Smooth muscle cell (in vitro differentiated cells): ENCODE results near the gene C6orf52. TPM values are rescaled to one million over a fixed set of nuclear protein-coding genes. Genes with fewer than 3 reads are reported as not detected.

Experiments
- DNase-seq: peaks from one replicate; lab custom pipeline; 2025; ENCODE audit not compliant: unreplicated experiment; lab: John Stamatoyannopoulos, UW
- H2AFZ ChIP-seq: fragments of 200-600 bp; sonication (generic); 2 replicates; pipeline ENCODE4 v1.6.0; 2016; ENCODE audit warnings: antibody characterized with exemption, low read depth, mild to moderate bottlenecking
- H3F3A ChIP-seq: fragments of 200-600 bp; sonication (generic); 2 replicates; pipeline ENCODE4 v1.6.0; 2017; ENCODE audit warnings: antibody characterized with exemption, low read depth
- H3K27ac ChIP-seq: fragments of 200-600 bp; sonication (generic); 2 replicates; pipeline ENCODE4 v1.5.1; 2016; ENCODE audit warnings: low read depth, mild to moderate bottlenecking
- H3K27me3 ChIP-seq: fragments of 200-600 bp; sonication (generic); 2 replicates; pipeline ENCODE4 v1.6.1; 2016; ENCODE audit warnings: low read depth, mild to moderate bottlenecking
- H3K36me3 ChIP-seq: fragments of 200-600 bp; sonication (generic); 2 replicates; pipeline ENCODE4 v1.5.1; 2016; ENCODE audit warnings: low read depth
- H3K4me1 ChIP-seq: fragments of 200-600 bp; sonication (generic); 2 replicates; pipeline ENCODE4 v1.5.1; 2016; ENCODE audit warnings: low read depth
- H3K4me2 ChIP-seq: fragments of 200-600 bp; sonication (generic); 2 replicates; pipeline ENCODE4 v1.6.0; 2016; ENCODE audit warnings: mild to moderate bottlenecking
- H3K4me3 ChIP-seq: fragments of 200-600 bp; sonication (generic); 2 replicates; pipeline ENCODE4 v1.5.1; 2016; ENCODE audit warnings: mild to moderate bottlenecking
- H3K79me2 ChIP-seq: fragments of 200-600 bp; sonication (generic); 2 replicates; pipeline ENCODE4 v1.6.0; 2016; ENCODE audit warnings: low read depth, mild to moderate bottlenecking
- H3K9ac ChIP-seq: fragments of 200-600 bp; sonication (generic); 2 replicates; pipeline ENCODE4 v1.6.0; 2016; ENCODE audit warnings: low read depth
- H3K9me3 ChIP-seq: fragments of 200-600 bp; sonication (generic); replicated peaks from 2 replicates; pipeline ENCODE4 v1.5.1; 2016; ENCODE audit warnings: low read depth
- H4K20me1 ChIP-seq: fragments of 200-600 bp; sonication (generic); 2 replicates; pipeline ENCODE4 v1.6.0; 2016; ENCODE audit warnings: low read depth
- WGBS: methylation state at CpG from one replicate; pipeline ENCODE4 v1.1.7; 2016; ENCODE audit warnings: low lambda C conversion rate; 5-methylcytosine and 5-hydroxymethylcytosine counted together
- polyA plus RNA-seq: library from polyadenylated mRNA; unstranded; fragments of >200 nt; fragmentation: Nextera tagmentation; extraction: Ambion mirVana; gene quantifications from 2 replicates; pipeline ENCODE4 v1.2.1, GENCODE V29; 2016
- total RNA-seq: library from RNA; depleted of rRNA; stranded (reverse); fragments of >200 nt; gene quantifications from 2 replicates; pipeline ENCODE4 v1.2.3, GENCODE V29; 2014
- TF ChIP-seq, protein P1 (sequence below): fragments of 200-600 bp; sonication (generic); IDR thresholded peaks from 2 replicates; pipeline ENCODE4 v1.5.1; 2017; ENCODE audit warnings: borderline replicate concordance, mild to moderate bottlenecking, antibody characterized with exemption; ENCODE audit not compliant: insufficient read depth, poor library complexity, severe bottlenecking

Gene C6orf52
- total and polyA plus RNA-seq, 2 experiments from 2014 or later, result 2.4 to 9.5 TPM

DNA sequence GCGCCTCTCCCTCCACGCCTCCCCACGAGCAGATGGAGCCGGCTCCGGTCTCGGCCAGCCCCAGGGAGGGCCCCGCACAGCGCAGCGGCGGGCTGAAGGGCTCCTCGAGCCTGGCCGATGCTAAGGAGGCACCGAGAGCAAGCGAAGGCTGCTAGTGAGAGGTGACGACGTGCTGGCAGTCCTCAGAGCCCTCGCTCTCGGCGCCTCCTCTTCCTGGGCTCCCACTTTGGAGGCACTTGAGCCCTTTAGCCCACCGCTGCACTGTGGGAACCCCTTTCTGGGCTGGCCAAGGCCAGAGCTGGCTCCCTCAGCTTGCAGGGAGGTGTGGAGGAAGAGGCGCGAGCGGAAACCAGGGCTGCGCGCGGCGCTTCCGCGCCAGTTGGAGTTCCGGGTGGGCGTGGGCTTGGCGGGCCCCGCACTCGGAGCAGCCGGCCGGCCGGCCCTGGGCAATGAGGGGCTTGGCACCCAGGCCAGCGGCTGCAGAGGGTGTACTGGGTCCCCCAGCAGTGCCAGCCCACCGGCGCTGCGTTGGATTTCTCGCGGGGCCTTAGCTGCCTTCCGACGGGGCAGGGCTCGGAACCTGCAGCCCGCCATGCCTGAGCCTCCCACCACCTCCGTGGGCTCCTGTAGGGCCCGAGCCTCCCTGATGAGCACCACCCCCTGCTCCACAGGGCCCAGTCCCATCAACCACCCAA lies 26.0 kb upstream of the C6orf52 start:
- Histone ChIP-seq H3F3A (peaks cover 13% of the 10 kb centered on the region), H3K9ac (no peak overlapping the region), H3K9me3 (no peaks in the 10 kb centered on the region), H3K4me3 (no peak overlapping the region), H3K79me2 (peaks cover 12% of the 10 kb centered on the region), H2AFZ (no peak overlapping the region), H3K36me3 (no peaks in the 10 kb centered on the region), H3K27me3 (no peaks in the 10 kb centered on the region), H3K4me1 (peaks cover 28% of the 10 kb centered on the region), H4K20me1 (no peaks in the 10 kb centered on the region), H3K4me2 (no peak overlapping the region), H3K27ac (no peak overlapping the region)
- no peak for DNase-seq
- TF ChIP-seq, protein P1, sequence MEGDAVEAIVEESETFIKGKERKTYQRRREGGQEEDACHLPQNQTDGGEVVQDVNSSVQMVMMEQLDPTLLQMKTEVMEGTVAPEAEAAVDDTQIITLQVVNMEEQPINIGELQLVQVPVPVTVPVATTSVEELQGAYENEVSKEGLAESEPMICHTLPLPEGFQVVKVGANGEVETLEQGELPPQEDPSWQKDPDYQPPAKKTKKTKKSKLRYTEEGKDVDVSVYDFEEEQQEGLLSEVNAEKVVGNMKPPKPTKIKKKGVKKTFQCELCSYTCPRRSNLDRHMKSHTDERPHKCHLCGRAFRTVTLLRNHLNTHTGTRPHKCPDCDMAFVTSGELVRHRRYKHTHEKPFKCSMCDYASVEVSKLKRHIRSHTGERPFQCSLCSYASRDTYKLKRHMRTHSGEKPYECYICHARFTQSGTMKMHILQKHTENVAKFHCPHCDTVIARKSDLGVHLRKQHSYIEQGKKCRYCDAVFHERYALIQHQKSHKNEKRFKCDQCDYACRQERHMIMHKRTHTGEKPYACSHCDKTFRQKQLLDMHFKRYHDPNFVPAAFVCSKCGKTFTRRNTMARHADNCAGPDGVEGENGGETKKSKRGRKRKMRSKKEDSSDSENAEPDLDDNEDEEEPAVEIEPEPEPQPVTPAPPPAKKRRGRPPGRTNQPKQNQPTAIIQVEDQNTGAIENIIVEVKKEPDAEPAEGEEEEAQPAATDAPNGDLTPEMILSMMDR, result no peak
- WGBS, result 99% methylated on average over 49 of the region's 49 CpGs

DNA sequence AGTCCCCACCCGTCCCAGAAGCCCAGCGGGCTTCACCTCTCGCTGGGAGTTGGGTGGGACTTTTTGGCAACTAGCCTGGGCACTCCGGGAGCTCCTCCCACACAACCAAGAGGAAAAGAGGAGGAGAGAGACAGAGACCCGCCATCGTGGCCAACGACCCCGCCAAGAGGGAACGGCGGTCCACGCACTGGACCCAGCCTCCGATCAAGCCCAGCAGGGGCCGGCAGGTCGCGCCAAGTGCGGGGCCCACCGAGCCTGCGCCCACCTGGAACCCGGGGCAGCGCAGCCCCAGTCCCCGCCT lies 25.5 kb upstream of the C6orf52 start:
- TF ChIP-seq, protein P1, result no peak
- Histone ChIP-seq H3K9ac (no peak overlapping the region), H2AFZ (no peak overlapping the region), H3K4me1 (peaks cover 28% of the 10 kb centered on the region), H3K36me3 (no peaks in the 10 kb centered on the region), H3K4me3 (no peak overlapping the region), H4K20me1 (no peaks in the 10 kb centered on the region), H3F3A (peaks cover 13% of the 10 kb centered on the region), H3K27ac (no peak overlapping the region), H3K79me2 (peaks cover 12% of the 10 kb centered on the region), H3K27me3 (no peaks in the 10 kb centered on the region), H3K9me3 (no peaks in the 10 kb centered on the region), H3K4me2 (no peak overlapping the region)
- WGBS, result 98% methylated on average over 5 of the region's 21 CpGs
- no peak for DNase-seq

- Histone ChIP-seq H2AFZ (peak overlapping the region; percentile 31), H3K79me2 (peaks cover 10% of the 10 kb centered on the region), H4K20me1 (no peaks in the 10 kb centered on the region), H3K9me3 (no peaks in the 10 kb centered on the region), H3K27me3 (no peaks in the 10 kb centered on the region), H3K4me2 (no peak overlapping the region), H3K36me3 (no peaks in the 10 kb centered on the region), H3K27ac (peak overlapping the region; percentile 88), H3K4me3 (no peak overlapping the region), H3K9ac (peak overlapping the region; percentile 73), H3F3A (peaks cover 13% of the 10 kb centered on the region), H3K4me1 (peaks cover 24% of the 10 kb centered on the region)
- no peak for DNase-seq
- TF ChIP-seq, protein P1, result no peak
- WGBS, result 83% methylated on average over 8 of the region's 8 CpGs
Measured at GRCh38 chr6:10719296-10719963, 25.0 kb upstream of the C6orf52 start.
